Measurements from ENCODE around the gene PICK1. TPM values are rescaled to one million over a fixed set of nuclear protein-coding genes. Genes with fewer than 3 reads are reported as not detected.

PICK1 gene
- total and polyA plus RNA-seq, 2 of the 8 experiments (the other 6 are each of a cell fraction or from before 2014, with no cell fraction given): 20.4 to 22.9 TPM

DNA sequence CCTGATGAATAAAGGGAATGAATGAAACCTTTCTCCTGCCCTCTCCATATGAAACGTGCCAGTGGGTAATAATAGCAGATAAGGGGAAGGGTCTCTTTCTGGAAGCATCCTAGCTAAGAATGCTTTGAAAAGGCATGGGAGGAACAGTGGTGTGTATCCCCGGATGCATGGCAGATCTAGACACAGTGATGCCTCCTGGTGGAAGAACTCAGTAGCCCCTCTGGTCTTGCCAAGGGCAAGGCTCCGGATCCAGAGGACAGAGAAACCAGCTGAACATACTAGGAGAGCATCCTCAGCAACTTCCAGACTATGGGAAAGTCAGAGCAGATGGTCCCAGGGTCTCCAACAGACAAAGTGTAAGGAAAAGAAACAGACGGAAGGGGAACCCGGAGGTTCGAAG lies 46.9 kb downstream of the PICK1 start:
- H3K14ac ChIP-seq (ENCODE audit: insufficient read length): no peak overlapping the region
- H4K91ac ChIP-seq (replicated peaks; ENCODE audit: insufficient read length, low read length): no peak overlapping the region
- no peak overlapping the region for H2BK12ac ChIP-seq (ENCODE audit: low read depth, low read length)
- H2AK5ac ChIP-seq (ENCODE audit: low read depth, low read length): no peak overlapping the region
- H4K5ac ChIP-seq (ENCODE audit: insufficient read length, low read depth, low read length): no peak overlapping the region
- CTCF ChIA-PET (ENCODE audit: partially characterized antibody): interaction anchor here (0.6 to 13.7 kb wide), 20 partner anchors 7 to 468 kb away, joined by 3 to 264 read pairs (median 4); partner anchors contain the start of genes BAIAP2L2, PICK1 and SLC16A8
- no peak overlapping the region for H2BK120ac ChIP-seq (replicated peaks; ENCODE audit: low read depth, low read length)
- H3K27ac ChIP-seq (ENCODE audit: low read depth, low read length): no peak overlapping the region
- POLR2A ChIA-PET (ENCODE audit: partially characterized antibody): interaction anchor here (1.0 to 1.2 kb wide), 4 partner anchors 10 to 52 kb away, joined by 3 to 4 read pairs (median 4); no protein-coding TSS in a partner anchor
- no peak overlapping the region for H3K4me3 ChIP-seq (ENCODE audit: extremely low read depth in 1 of 4, insufficient read depth in 2 of 4, low read depth in 3 of 4, low read length in 4 of 4)
- no peak overlapping the region for H3K56ac ChIP-seq (replicated peaks; ENCODE audit: insufficient read length, low read depth, low read length)
- DNase-seq (ENCODE audit: low read depth in 1 of 2, low spot score in 2 of 2) (peak in 1 of 2 experiments; percentile 65), FAIRE-seq (peak; percentile 83)
- no peak overlapping the region for H4K8ac ChIP-seq (ENCODE audit: extremely low read depth, insufficient read depth, low read length)
- H3K9ac ChIP-seq (replicated peaks in 1 of 4; ENCODE audit: extremely low read depth in 1 of 4, low read depth in 3 of 4, low read length in 3 of 4): no peak overlapping the region
- no peak overlapping the region for H3K4me2 ChIP-seq (ENCODE audit: insufficient read depth in 1 of 2, low read depth in 2 of 2, low read length in 2 of 2)
- H3K9me3 ChIP-seq (ENCODE audit: insufficient read depth in 2 of 2, low read depth in 1 of 2, low read length in 1 of 2): no peaks in the 10 kb centered on the region
- no peak overlapping the region for H3K4ac ChIP-seq (replicated peaks; ENCODE audit: insufficient read length, low read depth, low read length)
- WGBS, 2 experiments (ENCODE audit: extremely low coverage in 1 of 2, insufficient coverage in 1 of 2, insufficient read length in 1 of 2, insufficient replicate concordance in 2 of 2, low coverage in 1 of 2, low lambda C conversion rate in 2 of 2, missing lambda C conversion rate in 1 of 2): 72% methylated on average over 6 of the region's 6 CpGs; no CpG with 5 or more reads in 1 of the 2 experiments
- H4K20me1 ChIP-seq (replicated peaks in 1 of 2; ENCODE audit: control insufficient read depth in 1 of 2, insufficient read depth in 2 of 2, low read length in 2 of 2): peaks cover 0 to 2% of the 10 kb centered on the region in 2 experiments
- no peaks in the 10 kb centered on the region for H3K79me2 ChIP-seq (ENCODE audit: control insufficient read depth in 1 of 2, insufficient read depth in 2 of 2, low read length in 2 of 2)
- no peak overlapping the region for H2BK20ac ChIP-seq (ENCODE audit: low read length)
- H3K4me1 ChIP-seq (replicated peaks in 1 of 4; ENCODE audit: control insufficient read depth in 3 of 4, insufficient read depth in 4 of 4, low read length in 3 of 4): no peaks in the 10 kb centered on the region
- H3K36me3 ChIP-seq (ENCODE audit: control insufficient read depth in 2 of 4, insufficient read depth in 4 of 4, low read length in 3 of 4): no peaks in the 10 kb centered on the region
- 0 out of 2 replicates have a peak, but pooled peaks cover 1% of the 10 kb centered on the region for H3K23me2 ChIP-seq (ENCODE audit: low read depth, low read length)
- no peaks in the 10 kb centered on the region for H3K27me3 ChIP-seq (replicated peaks in 1 of 4; ENCODE audit: control insufficient read depth in 3 of 4, extremely low read depth in 1 of 4, insufficient read depth in 3 of 4, low read length in 3 of 4)
- H2BK5ac ChIP-seq (ENCODE audit: low read depth, low read length): no peak overlapping the region
- no peak overlapping the region for H2AFZ ChIP-seq (ENCODE audit: low read length)
- H2BK15ac ChIP-seq (ENCODE audit: low read length): no peak overlapping the region
- H3K79me1 ChIP-seq (ENCODE audit: low read depth, low read length): no peaks in the 10 kb centered on the region
- no peak overlapping the region for H3K23ac ChIP-seq (ENCODE audit: insufficient read length)
- no peak overlapping the region for H3K18ac ChIP-seq (ENCODE audit: extremely low read depth, low read length)
- TF ChIP-seq KDM4A (IDR thresholded peaks at IDR 0.05; ENCODE audit: low read depth, low read length, severe bottlenecking) (no peak), POLR2A (IDR thresholded peaks at IDR 0.05; ENCODE audit: control extremely low read depth in 1 of 2, low read depth in 2 of 2, low read length in 2 of 2) (no peak), SIX5 (IDR thresholded peaks at IDR 0.05; ENCODE audit: low read depth, low read length) (no peak), EP300 (IDR thresholded peaks at IDR 0.05; ENCODE audit: borderline replicate concordance in 1 of 2, low read depth in 2 of 2, low read length in 2 of 2) (no peak), TAF7 (optimal IDR thresholded peaks at IDR 0.05; ENCODE audit: borderline replicate concordance, low read depth, low read length) (no peak), POU5F1 (IDR thresholded peaks at IDR 0.05; ENCODE audit: low read depth, low read length) (no peak), RAD21 (IDR thresholded peaks at IDR 0.05 in 1 of 2, conservative IDR thresholded peaks at IDR 0.05 in 1 of 2; ENCODE audit: low read depth in 2 of 2, low read length in 2 of 2) (peak; percentile 63 to 72), NRF1 (IDR thresholded peaks at IDR 0.05; ENCODE audit: low read depth, low read length) (no peak), RXRA (IDR thresholded peaks at IDR 0.05; ENCODE audit: insufficient read depth, low read depth, low read length) (no peak), YY1 (IDR thresholded peaks at IDR 0.05; ENCODE audit: low read depth, low read length) (no peak), HDAC2 (IDR thresholded peaks at IDR 0.05; ENCODE audit: borderline replicate concordance in 1 of 2, low read depth in 2 of 2, low read length in 2 of 2) (no peak), ASH2L (IDR thresholded peaks at IDR 0.05; ENCODE audit: low read length) (no peak), HDAC6 (IDR thresholded peaks at IDR 0.05; ENCODE audit: low read depth, low read length) (no peak)
- TF ChIP-seq, protein P1, sequence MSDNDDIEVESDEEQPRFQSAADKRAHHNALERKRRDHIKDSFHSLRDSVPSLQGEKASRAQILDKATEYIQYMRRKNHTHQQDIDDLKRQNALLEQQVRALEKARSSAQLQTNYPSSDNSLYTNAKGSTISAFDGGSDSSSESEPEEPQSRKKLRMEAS (IDR thresholded peaks at IDR 0.05): no peak
